Kidney capillary endothelial cell (primary cell): Measurements from ENCODE around the gene B3GAT3.
A peak's percentile ranks its signal among the peaks of the same experiment; 100 is the strongest.
"Not testable (repeated sequence)": the region's sequence is repeated elsewhere in the genome, so short reads cannot be mapped to it uniquely, and the experiment has no call there.

Experiments
- DNase-seq: peaks from one replicate; pipeline ENCODE4 v3.0.0-alpha.2; 2018; ENCODE audit warnings: low spot score

B3GAT3 gene

GRCh38 chr11:62603776-62604299 lies 17.9 kb downstream of the B3GAT3 start:
- DNase-seq = no peak

- DNase-seq = no peak
These were observed 18.7 kb downstream of the B3GAT3 start for GRCh38 chr11:62603072-62603408.

GRCh38 chr11:62602141-62603071 lies 19.4 kb downstream of the B3GAT3 start:
- DNase-seq = peak; percentile 41

- DNase-seq = peak; percentile 96
These were observed 20.2 kb downstream of the B3GAT3 start, which contains the start of gene MTA2 for GRCh38 chr11:62601372-62602140. Gene MTA2, minus strand, starts transcription at chr11:62601865. Its CDS starts 415 bp downstream, at chr11:62601450.

- DNase-seq = peak; percentile 33
These were observed 20.7 kb downstream of the B3GAT3 start for GRCh38 chr11:62601122-62601371.

GRCh38 chr11:62600367-62601121 lies 21.2 kb downstream of the B3GAT3 start:
- no peak for DNase-seq

GRCh38 chr11:62599901-62600300 lies 21.9 kb downstream of the B3GAT3 start:
- DNase-seq = no peak

- peak; percentile 98 for DNase-seq
These were observed 22.6 kb downstream of the B3GAT3 start for GRCh38 chr11:62599069-62599696.

- DNase-seq = no peak
These were observed 26.7 kb downstream of the B3GAT3 start for GRCh38 chr11:62595124-62595523.

GRCh38 chr11:62593434-62594044 lies 28.2 kb downstream of the B3GAT3 start:
- DNase-seq = no peak

GRCh38 chr11:62592989-62593421 lies 28.8 kb downstream of the B3GAT3 start:
- DNase-seq = no peak

- DNase-seq = no peak
These were observed 29.5 kb downstream of the B3GAT3 start for GRCh38 chr11:62592146-62592815.

- DNase-seq = peak; percentile 99
These were observed 30.2 kb downstream of the B3GAT3 start, which contains the start of gene TUT1 for GRCh38 chr11:62591448-62592145. Gene TUT1, minus strand, starts transcription at chr11:62591523. Its CDS starts 38 bp downstream, at chr11:62591485.

GRCh38 chr11:62588966-62589637 lies 32.7 kb downstream of the B3GAT3 start:
- DNase-seq = no peak

- DNase-seq = not testable (repeated sequence)
These were observed 36.4 kb downstream of the B3GAT3 start for GRCh38 chr11:62585356-62585755.

GRCh38 chr11:62581735-62582134 lies 40.1 kb downstream of the B3GAT3 start:
- DNase-seq = not testable (repeated sequence)

GRCh38 chr11:62580959-62581715 lies 40.6 kb downstream of the B3GAT3 start:
- no peak for DNase-seq

- no peak for DNase-seq
These were observed 42.5 kb downstream of the B3GAT3 start for GRCh38 chr11:62579252-62579651.

GRCh38 chr11:62578541-62578940 lies 43.2 kb downstream of the B3GAT3 start:
- DNase-seq = no peak
